Testis (tissue), 3 donors: ENCODE measurements around the gene ECD. TPM values are rescaled to one million over a fixed set of nuclear protein-coding genes. Genes with fewer than 3 reads are reported as not detected.
"Not testable (repeated sequence)": the region's sequence is repeated elsewhere in the genome, so short reads cannot be mapped to it uniquely, and the experiment has no call there.

ENCODE experiments used
- DNase-seq: peaks from one replicate; pipeline ENCODE4 v3.0.0-alpha.2; 2019
- H3K27ac ChIP-seq, 2 donors: fragments of 200-600 bp; sonication (generic); one replicate each; pipeline ENCODE4 v1.5.1; 2019
- H3K27me3 ChIP-seq: fragments of 200-600 bp; sonication (generic); one replicate; pipeline ENCODE4 v1.5.1; 2019
- H3K36me3 ChIP-seq: fragments of 200-600 bp; sonication (generic); one replicate; pipeline ENCODE4 v1.5.1; 2017; ENCODE audit warnings: low read depth; ENCODE audit errors: missing control alignments
- H3K4me1 ChIP-seq: fragments of 200-600 bp; sonication (generic); one replicate; pipeline ENCODE4 v1.5.1; 2019
- H3K4me3 ChIP-seq, 2 donors: fragments of 200-600 bp; sonication (generic); one replicate each; pipeline ENCODE4 v1.5.1; 2017 to 2019
- H3K9me3 ChIP-seq: fragments of 200-600 bp; sonication (generic); one replicate; pipeline ENCODE4 v1.5.1; 2017
- CTCF ChIP-seq, 3 experiments: fragments of 450-650 bp in 2 of 3; fragments of 200-600 bp in 1 of 3; sonication (generic) in 1 of 3; IDR thresholded peaks; one replicate each; pipeline ENCODE4 v1.5.1; 2016 to 2019; ENCODE audit warnings: antibody characterized with exemption in 3 of 3, mild to moderate bottlenecking in 2 of 3, moderate library complexity in 1 of 3
- POLR2A ChIP-seq: fragments of 450-650 bp; IDR thresholded peaks from one replicate; pipeline ENCODE4 v1.6.1; 2017; ENCODE audit warnings: antibody characterized with exemption, mild to moderate bottlenecking, moderate library complexity
- WGBS, 2 donors: methylation state at CpG; one replicate each; pipeline ENCODE4 v1.1.5; 2018; 5-methylcytosine and 5-hydroxymethylcytosine counted together
- intact Hi-C: fragments of 100-400 bp; cut with DNase I; formaldehyde crosslinking; loops from one replicate; pipeline ENCODE4 v1.15.1; 2023; ENCODE audit warnings: low total_unique reads
- polyA plus RNA-seq: library from polyadenylated mRNA; stranded (reverse); fragments of 350-450 nt; fragmentation: Illumina TruSeq; extraction: RNeasy Lipid Tissue Mini Kit (QIAGEN cat#74804); gene quantifications from one replicate; pipeline ENCODE4 v1.2.3, GENCODE V29; 2014; ENCODE audit warnings: low read depth, low replicate concordance; ENCODE audit not compliant: insufficient read depth
- total RNA-seq, 2 donors: library from RNA; depleted of rRNA; stranded (reverse); fragments of >200 nt; gene quantifications; one replicate each; pipeline ENCODE4 v1.2.3, GENCODE V29; 2016

The ECD gene
- total and polyA plus RNA-seq, 3 donors from 2014 or later: 35.7 to 66.4 (median 57.6) TPM

- Histone ChIP-seq H3K4me3 (no peak overlapping the region), H3K4me1 (no peaks in the 10 kb centered on the region), H3K27ac (no peak overlapping the region), H3K9me3 (no peaks in the 10 kb centered on the region), H3K27me3 (no peaks in the 10 kb centered on the region), H3K36me3 (no peaks in the 10 kb centered on the region)
- intact Hi-C loops: no loop called here
- DNase-seq: no peak
- WGBS, 2 donors: 93 to 100% methylated on average over 4 of the region's 4 CpGs
- TF ChIP-seq POLR2A (no peak), CTCF (IDR thresholded peaks at IDR 0.05) (no peak)
These were observed 47.9 kb downstream of the ECD start for GRCh38 chr10:73119952-73120351.

- WGBS, 2 donors: 91 to 100% methylated on average over 1 of the region's 1 CpG
- H3K4me3 ChIP-seq: no peak overlapping the region
- no peaks in the 10 kb centered on the region for H3K9me3 ChIP-seq
- DNase-seq: no peak
- no peaks in the 10 kb centered on the region for H3K27me3 ChIP-seq
- intact Hi-C loops: no loop called here
- TF ChIP-seq CTCF (IDR thresholded peaks at IDR 0.05) (no peak), POLR2A (no peak)
- H3K4me1 ChIP-seq: no peaks in the 10 kb centered on the region
- H3K36me3 ChIP-seq: no peaks in the 10 kb centered on the region
- H3K27ac ChIP-seq: no peak overlapping the region
These were observed 48.4 kb downstream of the ECD start for GRCh38 chr10:73119457-73119856.

- Histone ChIP-seq H3K36me3 (no peaks in the 10 kb centered on the region), H3K4me1 (no peaks in the 10 kb centered on the region), H3K27me3 (no peaks in the 10 kb centered on the region), H3K4me3 (no peak overlapping the region), H3K27ac (peak overlapping the region in 1 of 2 donors; percentile 29), H3K9me3 (no peaks in the 10 kb centered on the region)
- intact Hi-C loops: no loop called here
- TF ChIP-seq CTCF (IDR thresholded peaks at IDR 0.05) (no peak), POLR2A (no peak)
- 49 to 51% methylated on average over 4 to 5 of the region's 5 CpGs for WGBS, 2 donors
- no peak for DNase-seq
These were observed 49.6 kb downstream of the ECD start for GRCh38 chr10:73117976-73118743.

- Histone ChIP-seq H3K9me3 (no peaks in the 10 kb centered on the region), H3K27me3 (no peaks in the 10 kb centered on the region), H3K4me1 (no peaks in the 10 kb centered on the region), H3K4me3 (no peak overlapping the region), H3K27ac (no peak overlapping the region), H3K36me3 (no peaks in the 10 kb centered on the region)
- TF ChIP-seq POLR2A (no peak), CTCF (IDR thresholded peaks at IDR 0.05) (no peak)
- intact Hi-C loops: no loop called here
- 93 to 95% methylated on average over 1 of the region's 1 CpG for WGBS, 2 donors
- no peak for DNase-seq
These were observed 51.8 kb downstream of the ECD start for GRCh38 chr10:73116017-73116416.

- intact Hi-C loops: no loop called here
- Histone ChIP-seq H3K9me3 (no peaks in the 10 kb centered on the region), H3K27ac (no peak overlapping the region), H3K27me3 (no peaks in the 10 kb centered on the region), H3K4me3 (no peak overlapping the region), H3K4me1 (no peaks in the 10 kb centered on the region), H3K36me3 (peaks cover 3% of the 10 kb centered on the region)
- 81 to 85% methylated on average over 1 of the region's 1 CpG for WGBS, 2 donors
- TF ChIP-seq POLR2A (no peak), CTCF (IDR thresholded peaks at IDR 0.05) (no peak)
- no peak for DNase-seq
These were observed 54.3 kb downstream of the ECD start for GRCh38 chr10:73113551-73113950.

- not testable (repeated sequence) for H3K9me3 ChIP-seq
- 92 to 95% methylated on average over 13 of the region's 13 CpGs for WGBS, 2 donors
These were observed 55.8 kb downstream of the ECD start for GRCh38 chr10:73112032-73112431.

More at GRCh38 chr10:73112032-73112431, 55.8 kb downstream of the ECD start:
- DNase-seq, H3K36me3 ChIP-seq, intact Hi-C loops, H3K4me3 ChIP-seq, H3K27ac ChIP-seq, H3K27me3 ChIP-seq, H3K4me1 ChIP-seq: not testable (repeated sequence)
